GM12878 (cell line): ENCODE data around the gene RNF43.
"Not testable (repeated sequence)": the region's sequence is repeated elsewhere in the genome, so short reads cannot be mapped to it uniquely, and the experiment has no call there.

Experiments used
- ASH2L ChIP-seq: fragments of 300-600, 200-600 bp; sonication (generic); IDR thresholded peaks from 2 replicates; pipeline ENCODE4 v1.6.1; 2017; ENCODE audit warnings: low read depth, mild to moderate bottlenecking, borderline replicate concordance
- CBX3 ChIP-seq: fragments of 200-600 bp; sonication (generic); IDR thresholded peaks from 2 replicates; pipeline ENCODE4 v1.6.1; 2016; ENCODE audit warnings: low read depth, borderline replicate concordance
- CTCF ChIP-seq, 3 experiments: IDR thresholded peaks in 2 of 3; conservative IDR thresholded peaks in 1 of 3; 2 replicates each; pipeline ENCODE4 v1.5.1; 2011; ENCODE audit warnings: low read depth in 3 of 3, low read length in 3 of 3, mild to moderate bottlenecking in 3 of 3, control low read depth in 2 of 3, moderate library complexity in 2 of 3, inconsistent platforms in 1 of 3, mixed read lengths in 1 of 3; ENCODE audit not compliant: control insufficient read depth in 2 of 3, insufficient read depth in 1 of 3; ENCODE audit errors: extremely low read depth in 1 of 3
- EP300 ChIP-seq, 2 experiments: fragments of 150-350 bp in 1 of 2; IDR thresholded peaks; 2 replicates each; pipeline ENCODE4 v1.6.1; 2011 to 2012; ENCODE audit warnings: low read depth in 2 of 2, low read length in 2 of 2, borderline replicate concordance in 1 of 2, improper control_type of control experiment in 1 of 2, inconsistent platforms in 1 of 2; ENCODE audit not compliant: control insufficient read depth in 1 of 2
- EZH2 ChIP-seq: IDR thresholded peaks from 2 replicates; pipeline ENCODE4 v1.6.1; 2012; ENCODE audit warnings: low read depth, mild to moderate bottlenecking, control low read depth, inconsistent platforms, low read length, borderline replicate concordance; ENCODE audit not compliant: control insufficient read depth
- MAX ChIP-seq: IDR thresholded peaks from 2 replicates; pipeline ENCODE4 v1.6.1; 2012; ENCODE audit warnings: low read depth, low read length, improper control_type of control experiment
- MXI1 ChIP-seq: fragments of 150-350 bp; IDR thresholded peaks from 2 replicates; pipeline ENCODE4 v1.6.1; 2011; ENCODE audit warnings: low read depth, mild to moderate bottlenecking, inconsistent platforms, low read length, improper control_type of control experiment
- POLR2AphosphoS2 ChIP-seq: IDR thresholded peaks from 2 replicates; pipeline ENCODE4 v1.6.1; 2011; ENCODE audit warnings: low read depth, mild to moderate bottlenecking, low read length, improper control_type of control experiment, moderate library complexity
- POLR2AphosphoS5 ChIP-seq: IDR thresholded peaks from 2 replicates; pipeline ENCODE4 v1.6.1; 2011; ENCODE audit warnings: mild to moderate bottlenecking, low read length, inconsistent platforms
- REST ChIP-seq: IDR thresholded peaks from 2 replicates; pipeline ENCODE4 v1.6.1; 2012; ENCODE audit warnings: mild to moderate bottlenecking, low read depth, low read length
- SKIL ChIP-seq: fragments of 450-650 bp; IDR thresholded peaks from 2 replicates; pipeline ENCODE4 v1.6.1; 2017; ENCODE audit warnings: mild to moderate bottlenecking, low read depth, inconsistent platforms; ENCODE audit not compliant: poor library complexity, severe bottlenecking
- TARDBP ChIP-seq: IDR thresholded peaks from 2 replicates; pipeline ENCODE4 v1.6.1; 2016; ENCODE audit warnings: borderline replicate concordance
- USF2 ChIP-seq: IDR thresholded peaks from 2 replicates; pipeline ENCODE4 v1.6.1; 2011; ENCODE audit warnings: low read depth, low read length, improper control_type of control experiment, borderline replicate concordance

GRCh38 chr17:58397421-58397820 lies 19.9 kb downstream of the RNF43 start:
- TF ChIP-seq TARDBP; CTCF (IDR thresholded peaks at IDR 0.05 in 2 of 3, conservative IDR thresholded peaks at IDR 0.05 in 1 of 3; ENCODE audit: control insufficient read depth in 2 of 3, extremely low read depth in 1 of 3, insufficient read depth in 1 of 3, low read depth in 3 of 3, low read length in 3 of 3); EZH2; POLR2AphosphoS5; REST; MXI1; ASH2L; POLR2AphosphoS2; USF2; CBX3; MAX; EP300 (IDR thresholded peaks at IDR 0.05; ENCODE audit: borderline replicate concordance in 1 of 2, control insufficient read depth in 1 of 2, low read depth in 2 of 2, low read length in 2 of 2); SKIL: not testable (repeated sequence)
